GM12878 (cell line): ENCODE data around the gene MSL1. TPM values are rescaled to one million over a fixed set of nuclear protein-coding genes. Genes with fewer than 3 reads are reported as not detected.
A peak's percentile ranks its signal among the peaks of the same experiment; 100 is the strongest.

Source experiments
- ATAC-seq: fragments of 200-7000 bp; cut with Tn5 transposase; 3 replicates; pipeline ENCODE4 v1.9.1; 2020; ENCODE audit warnings: mild to moderate bottlenecking, moderate library complexity
- BruUV-seq: library from RNA; stranded (reverse); fragments of 400-500 nt; replicated peaks from 2 replicates; lab custom pipeline; 2021; lab: Mats Ljungman, UMichigan
- CTCF ChIA-PET: fragments of 300-600 bp; sonication (Branson Sonifier 250); formaldehyde crosslinking; extraction: SDS; loops from one replicate; lab custom pipeline; 2021; ENCODE audit warnings: inconsistent platforms; lab: Yijun Ruan, JAX
- POLR2A ChIA-PET: fragments of 350-600 bp; formaldehyde crosslinking; extraction: SDS; loops from one replicate; lab custom pipeline; 2021; ENCODE audit warnings: inconsistent platforms; lab: Charles Lee
- RAD21 ChIA-PET: fragments of 300-600 bp; sonication (Branson Sonifier 250); formaldehyde crosslinking; loops from one replicate; lab custom pipeline; 2023; ENCODE audit warnings: antibody characterized with exemption; ENCODE audit not compliant: unreplicated experiment; lab: Charles Lee
- SMC1A ChIA-PET: fragments of 300-600 bp; sonication (Branson Sonifier 250); formaldehyde crosslinking; loops from one replicate; lab custom pipeline; 2023; ENCODE audit not compliant: unreplicated experiment, uncharacterized antibody; lab: Charles Lee
- DNase-seq: peaks from one replicate; pipeline ENCODE4 v3.0.0-alpha.2; 2011; ENCODE audit warnings: low read depth, low spot score
- FAIRE-seq: peaks from 3 replicates; lab custom pipeline; 2011; peaks lifted over from hg19 to GRCh38; lab: Jason Lieb, UNC
- H2AFZ ChIP-seq: 2 replicates; pipeline ENCODE4 v1.6.0; 2011; ENCODE audit warnings: low read depth, low read length, control low read depth; ENCODE audit not compliant: control insufficient read depth
- H3K27ac ChIP-seq: 2 replicates; pipeline ENCODE4 v1.5.1; 2011; ENCODE audit warnings: control low read depth; ENCODE audit not compliant: control insufficient read depth, insufficient read depth
- H3K27me3 ChIP-seq, 2 experiments: replicated peaks in 1 of 2; 2 replicates each; pipeline versions ENCODE4 v1.6.0 to v1.6.1; 2011; ENCODE audit warnings: low read length in 1 of 2; ENCODE audit not compliant: control insufficient read depth in 2 of 2, insufficient read depth in 2 of 2
- H3K36me3 ChIP-seq, 2 experiments: 2 replicates each; pipeline ENCODE4 v1.5.1; 2011; ENCODE audit warnings: low read length in 1 of 2; ENCODE audit not compliant: control insufficient read depth in 2 of 2, insufficient read depth in 2 of 2
- H3K4me1 ChIP-seq: 2 replicates; pipeline ENCODE4 v1.6.1; 2011; ENCODE audit warnings: mild to moderate bottlenecking, low read length, moderate library complexity, mixed read lengths; ENCODE audit not compliant: control insufficient read depth, insufficient read depth
- H3K4me2 ChIP-seq: 2 replicates; pipeline ENCODE4 v1.6.0; 2011; ENCODE audit warnings: control low read depth; ENCODE audit not compliant: control insufficient read depth, insufficient read depth
- H3K4me3 ChIP-seq: fragments of 200-600 bp; sonication (generic); 2 replicates; pipeline ENCODE4 v1.5.1; 2016
- H3K79me2 ChIP-seq: 2 replicates; pipeline ENCODE4 v1.6.0; 2011; ENCODE audit warnings: low read length; ENCODE audit not compliant: control insufficient read depth, insufficient read depth
- H3K9ac ChIP-seq: 2 replicates; pipeline ENCODE4 v1.8.0; 2011; ENCODE audit warnings: low read length, control low read depth, mixed read lengths; ENCODE audit not compliant: control insufficient read depth, insufficient read depth
- H3K9me3 ChIP-seq: replicated peaks from 3 replicates; pipeline ENCODE4 v1.5.1; 2011; ENCODE audit warnings: mild to moderate bottlenecking, low read length; ENCODE audit not compliant: control insufficient read depth, insufficient read depth
- H4K20me1 ChIP-seq: 2 replicates; pipeline ENCODE4 v1.6.0; 2011; ENCODE audit not compliant: control insufficient read depth, insufficient read depth
- BCL3 ChIP-seq: IDR thresholded peaks from 2 replicates; pipeline ENCODE4 v1.6.1; 2011; ENCODE audit warnings: borderline replicate concordance, low read depth, mild to moderate bottlenecking, moderate library complexity, low read length; ENCODE audit not compliant: insufficient read depth, poor library complexity, severe bottlenecking
- EP300 ChIP-seq, 2 experiments: fragments of 150-350 bp in 1 of 2; IDR thresholded peaks; 2 replicates each; pipeline ENCODE4 v1.6.1; 2011 to 2012; ENCODE audit warnings: low read depth in 2 of 2, low read length in 2 of 2, borderline replicate concordance in 1 of 2, improper control_type of control experiment in 1 of 2, inconsistent platforms in 1 of 2; ENCODE audit not compliant: control insufficient read depth in 1 of 2
- HDGF ChIP-seq: fragments of 450-650 bp; IDR thresholded peaks from 2 replicates; pipeline ENCODE4 v1.6.1; 2016; ENCODE audit warnings: antibody characterized with exemption
- NFYA ChIP-seq: IDR thresholded peaks from 2 replicates; pipeline ENCODE4 v1.6.1; 2011; ENCODE audit warnings: low read depth, mild to moderate bottlenecking, low read length, improper control_type of control experiment, borderline replicate concordance
- RAD21 ChIP-seq: IDR thresholded peaks from 2 replicates; pipeline ENCODE4 v1.6.1; 2011; ENCODE audit warnings: mild to moderate bottlenecking, low read depth, low read length, moderate library complexity; ENCODE audit not compliant: insufficient read depth
- RBBP5 ChIP-seq: fragments of 200-600 bp; sonication (generic); conservative IDR thresholded peaks from 2 replicates; pipeline ENCODE4 v1.6.1; 2016
- SUPT20H ChIP-seq: IDR thresholded peaks from 2 replicates; pipeline ENCODE4 v1.6.1; 2011; ENCODE audit warnings: low read depth, mild to moderate bottlenecking, low read length, moderate library complexity, borderline replicate concordance; ENCODE audit not compliant: control insufficient read depth
- ZBED1 ChIP-seq: IDR thresholded peaks from 2 replicates; pipeline ENCODE4 v1.6.1; 2016; ENCODE audit warnings: borderline replicate concordance
- WGBS: methylation state at CpG from one replicate; pipeline ENCODE4 v1.1.6; 2016; ENCODE audit warnings: low lambda C conversion rate; ENCODE audit not compliant: insufficient replicate concordance, insufficient coverage; ENCODE audit errors: missing lambda C conversion rate; 5-methylcytosine and 5-hydroxymethylcytosine counted together
- in situ Hi-C: fragments of 300-500 bp; cut with MboI; formaldehyde crosslinking; loops from 9 replicates; pipeline ENCODE4 v1.14.3; 2018; ENCODE audit warnings: mixed read lengths
- intact Hi-C: fragments of 100-400 bp; cut with micrococcal nuclease; formaldehyde crosslinking; loops from one replicate; pipeline ENCODE4 v1.14.2; 2022; ENCODE audit not compliant: unreplicated experiment
- polyA plus RNA-seq, 11 experiments: library from polyadenylated mRNA; depleted of rRNA in 4 of 11; unstranded in 6 of 11; stranded (reverse) in 5 of 11; fragments of >200 nt; fragmentation: Nextera tagmentation in 4 of 11; fragmentation: Illumina TruSeq in 1 of 11; extraction: Ambion mirVana in 4 of 11; extraction: Trizol in 1 of 11; gene quantifications; 1 replicate in 1 of 11; 2 replicates in 10 of 11; pipeline versions ENCODE4 v1.2.1 to v1.2.3, GENCODE V29; 2011 to 2016; ENCODE audit warnings: inconsistent platforms in 2 of 11, missing spikeins in 2 of 11, low read depth in 1 of 11
- total RNA-seq, 4 experiments: library from RNA; depleted of rRNA in 3 of 4; stranded (reverse); fragments of >200 nt in 3 of 4; fragmentation: Illumina TruSeq in 1 of 4; extraction: Trizol in 1 of 4; gene quantifications; 2 replicates each; pipeline versions ENCODE4 v1.2.1 to v1.2.3, GENCODE V29; 2013 to 2021

MSL1 gene
- total and polyA plus RNA-seq, 10 of the 15 experiments (the other 5 are each of a cell fraction or from before 2014, with no cell fraction given) = 6.1 to 95.2 (median 51.8) TPM

GRCh38 chr17:40086150-40087044 is 35.4 kb upstream of the MSL1 start (continued):
- peak; percentile 78 for TF ChIP-seq RAD21

- H4K20me1 ChIP-seq = no peaks in the 10 kb centered on the region
- ChIA-PET RAD21 (interaction anchor here (0.7 to 1.7 kb wide), 8 partner anchors 12 to 465 kb away, joined by 3 to 21 read pairs (median 6); partner anchors contain the start of gene THRA), POLR2A (interaction anchor here (1.1 kb wide), 1 partner anchor 12 kb away, joined by 4 read pairs; no protein-coding TSS in a partner anchor), CTCF (interaction anchor here (0.9 to 4.6 kb wide), 23 partner anchors 8 to 115 kb away, joined by 3 to 75 read pairs (median 8); partner anchors contain the start of genes CSF3, MED24, NR1D1 and PSMD3), SMC1A (interaction anchor here (0.7 to 1.6 kb wide), 6 partner anchors 13 to 215 kb away, joined by 3 to 17 read pairs (median 5); partner anchors contain the start of gene MED24)
- no TSS peak for BruUV-seq
- no peaks in the 10 kb centered on the region for H3K9me3 ChIP-seq
- H3K4me2 ChIP-seq = no peak overlapping the region
- no peak for ATAC-seq
- no peak overlapping the region for H2AFZ ChIP-seq
- no peaks in the 10 kb centered on the region for H3K36me3 ChIP-seq
- TF ChIP-seq ZBED1 = no peak
- TF ChIP-seq EP300 (IDR thresholded peaks at IDR 0.05; ENCODE audit: borderline replicate concordance in 1 of 2, control insufficient read depth in 1 of 2, low read depth in 2 of 2, low read length in 2 of 2) = no peak
- TF ChIP-seq NFYA = no peak
- TF ChIP-seq RBBP5 = no peak
- TF ChIP-seq BCL3 = no peak
- 0 out of 2 replicates have a peak, but pooled peaks have one; percentile 53 for TF ChIP-seq HDGF
- TF ChIP-seq SUPT20H = no peak
- peak; percentile 71 for FAIRE-seq
- H3K27me3 ChIP-seq = no peaks in the 10 kb centered on the region
- intact Hi-C loops = no loop called here
- no peak overlapping the region for H3K9ac ChIP-seq
- WGBS = 42% methylated on average over 5 of the region's 6 CpGs
- in situ Hi-C loops = no loop called here
- no peak overlapping the region for H3K27ac ChIP-seq
- no peak overlapping the region for H3K4me3 ChIP-seq
- H3K4me1 ChIP-seq = no peaks in the 10 kb centered on the region
- no peak for DNase-seq
- H3K79me2 ChIP-seq = no peaks in the 10 kb centered on the region
Observed at GRCh38 chr17:40087049-40087794, 34.5 kb upstream of the MSL1 start.
